Measurements from ENCODE around the gene SF3B1. TPM values are rescaled to one million over a fixed set of nuclear protein-coding genes. Genes with fewer than 3 reads are reported as not detected.

The SF3B1 gene
- total RNA-seq, 1 experiment from 2014 or later, result 274 TPM

DNA sequence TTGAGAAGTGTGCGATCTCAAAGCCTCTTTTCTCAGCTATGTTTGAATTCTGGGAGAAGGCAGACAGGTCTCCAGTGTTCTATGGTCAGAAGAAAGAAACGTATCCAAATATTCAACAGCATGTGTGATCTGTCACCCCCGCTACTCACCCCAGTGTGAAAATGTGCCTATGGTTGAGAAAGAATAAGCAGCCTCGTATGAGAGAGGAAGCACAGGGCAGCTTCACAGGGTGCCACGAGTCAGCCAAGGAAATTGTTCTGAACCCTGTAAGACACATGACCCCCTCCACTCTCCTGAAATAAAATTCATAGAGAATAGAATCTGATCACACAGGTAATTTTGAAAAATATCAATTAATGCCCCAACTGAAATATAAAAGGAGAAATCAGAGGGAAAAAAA is 8.0 kb upstream of the SF3B1 start:
- Histone ChIP-seq H3K36me3 (ENCODE audit: control insufficient read depth, insufficient read depth, low read length) (no peaks in the 10 kb centered on the region), H3K4me1 (no peaks in the 10 kb centered on the region), H3K9me3 (no peaks in the 10 kb centered on the region), H3K4me3 (ENCODE audit: low read depth, low read length) (no peak overlapping the region), H3K27me3 (replicated peaks; ENCODE audit: control insufficient read depth, insufficient read depth, low read length) (no peaks in the 10 kb centered on the region)
- TF ChIP-seq CTCF (IDR thresholded peaks at IDR 0.05; ENCODE audit: insufficient read depth in 1 of 2, low read depth in 1 of 2, low read length in 1 of 2, severe bottlenecking in 1 of 2, unreplicated experiment in 1 of 2), result no peak
- H3K4me3 Mint-ChIP-seq (ENCODE audit: unreplicated experiment), result no peak overlapping the region
- DNase-seq, result no peak
- POLR2A ChIA-PET, result no interaction called here
- intact Hi-C loops (cut with micrococcal nuclease; ENCODE audit: unreplicated experiment), result no loop called here
- no peaks in the 10 kb centered on the region for H3K9me3 Mint-ChIP-seq (ENCODE audit: unreplicated experiment)
- H3K4me1 Mint-ChIP-seq (ENCODE audit: low read depth, unreplicated experiment), result no peaks in the 10 kb centered on the region
- no TSS peak for BruUV-seq (replicated peaks)
- CTCF ChIA-PET, result no interaction called here
- no peaks in the 10 kb centered on the region for H3K36me3 Mint-ChIP-seq (ENCODE audit: insufficient read depth, unreplicated experiment)
- H3K27ac Mint-ChIP-seq (ENCODE audit: unreplicated experiment), result no peak overlapping the region
- no peaks in the 10 kb centered on the region for H3K27me3 Mint-ChIP-seq (ENCODE audit: insufficient read depth, unreplicated experiment)

DNA sequence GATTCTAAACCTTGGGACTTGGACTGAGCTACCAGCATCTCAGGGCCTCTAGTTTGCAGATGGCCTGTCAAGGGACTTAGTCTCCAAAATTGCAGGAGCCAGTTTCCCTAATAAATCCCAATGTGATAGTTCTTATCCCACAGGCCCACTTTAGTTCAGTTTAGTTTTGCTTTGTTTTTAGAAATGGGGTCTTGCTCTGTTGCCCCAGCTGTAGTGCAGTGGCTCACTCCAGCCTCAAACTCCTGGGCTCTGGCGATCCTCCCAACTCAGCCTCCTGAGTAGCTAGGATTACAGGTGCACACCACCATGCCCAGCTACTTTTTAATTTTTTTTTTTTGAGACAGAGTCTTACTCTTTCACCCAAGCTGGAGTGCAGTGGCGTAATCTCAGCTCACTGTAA is 2.6 kb upstream of the SF3B1 start:
- no peaks in the 10 kb centered on the region for H3K27me3 Mint-ChIP-seq (ENCODE audit: insufficient read depth, unreplicated experiment)
- no peaks in the 10 kb centered on the region for H3K9me3 Mint-ChIP-seq (ENCODE audit: unreplicated experiment)
- H3K4me3 ChIP-seq (ENCODE audit: low read depth, low read length), result no peak overlapping the region
- no TSS peak for BruUV-seq (replicated peaks)
- peaks cover 6% of the 10 kb centered on the region; the same call in 1 of the 2 replicates for H3K4me1 ChIP-seq
- ChIA-PET CTCF (no interaction called here), POLR2A (no interaction called here)
- intact Hi-C loops (cut with micrococcal nuclease; ENCODE audit: unreplicated experiment), result loop anchor here (5.0 kb wide), 1 partner anchor 80 kb away; the partner anchor contains the start of gene MOB4
- no peaks in the 10 kb centered on the region for H3K36me3 ChIP-seq (ENCODE audit: control insufficient read depth, insufficient read depth, low read length)
- H3K9me3 ChIP-seq, result no peaks in the 10 kb centered on the region
- no peak for TF ChIP-seq CTCF (IDR thresholded peaks at IDR 0.05; ENCODE audit: insufficient read depth in 1 of 2, low read depth in 1 of 2, low read length in 1 of 2, severe bottlenecking in 1 of 2, unreplicated experiment in 1 of 2)
- H3K27me3 ChIP-seq (replicated peaks; ENCODE audit: control insufficient read depth, insufficient read depth, low read length), result no peaks in the 10 kb centered on the region
- no peak for DNase-seq
- no peak overlapping the region for H3K4me3 Mint-ChIP-seq (ENCODE audit: unreplicated experiment)
- H3K27ac Mint-ChIP-seq (ENCODE audit: unreplicated experiment), result no peak overlapping the region
- peaks cover 12% of the 10 kb centered on the region for H3K4me1 Mint-ChIP-seq (ENCODE audit: low read depth, unreplicated experiment)
- peaks cover 26% of the 10 kb centered on the region for H3K36me3 Mint-ChIP-seq (ENCODE audit: insufficient read depth, unreplicated experiment)

GRCh38 chr2:197435598-197436420 is 981 bp upstream of the SF3B1 start:
- Histone ChIP-seq H3K4me1 (peaks cover 6% of the 10 kb centered on the region; the same call in 1 of the 2 replicates), H3K27me3 (replicated peaks; ENCODE audit: control insufficient read depth, insufficient read depth, low read length) (no peaks in the 10 kb centered on the region), H3K4me3 (ENCODE audit: low read depth, low read length) (peak overlapping the region; percentile 89), H3K36me3 (ENCODE audit: control insufficient read depth, insufficient read depth, low read length) (no peaks in the 10 kb centered on the region), H3K9me3 (no peaks in the 10 kb centered on the region)
- no peaks in the 10 kb centered on the region for H3K9me3 Mint-ChIP-seq (ENCODE audit: unreplicated experiment)
- peaks cover 12% of the 10 kb centered on the region for H3K4me1 Mint-ChIP-seq (ENCODE audit: low read depth, unreplicated experiment)
- H3K27me3 Mint-ChIP-seq (ENCODE audit: insufficient read depth, unreplicated experiment), result no peaks in the 10 kb centered on the region
- ChIA-PET CTCF (interaction anchor here (0.7 to 0.9 kb wide), 2 partner anchors 18 to 25 kb away, joined by 3 to 4 read pairs; no protein-coding TSS in a partner anchor), POLR2A (interaction anchor here (0.5 to 2.2 kb wide), 6 partner anchors 15 to 270 kb away, joined by 3 to 23 read pairs (median 10); partner anchors contain the start of genes COQ10B and MARS2)
- TSS peak; percentile 96 for BruUV-seq (replicated peaks)
- H3K27ac Mint-ChIP-seq (ENCODE audit: unreplicated experiment), result peak overlapping the region; percentile 100
- H3K36me3 Mint-ChIP-seq (ENCODE audit: insufficient read depth, unreplicated experiment), result peaks cover 34% of the 10 kb centered on the region
- intact Hi-C loops (cut with micrococcal nuclease; ENCODE audit: unreplicated experiment), result loop anchor here (1.0 to 5.0 kb wide), 4 partner anchors 17 to 81 kb away; partner anchors contain the start of genes COQ10B, HSPE1 and MOB4
- DNase-seq, result no peak
- peak overlapping the region; percentile 92 for H3K4me3 Mint-ChIP-seq (ENCODE audit: unreplicated experiment)
- TF ChIP-seq CTCF (IDR thresholded peaks at IDR 0.05; ENCODE audit: insufficient read depth in 1 of 2, low read depth in 1 of 2, low read length in 1 of 2, severe bottlenecking in 1 of 2, unreplicated experiment in 1 of 2), result no peak
